Left cardiac atrium (tissue), 4 donors: ENCODE measurements around the gene MMP12. TPM values are rescaled to one million over a fixed set of nuclear protein-coding genes. Genes with fewer than 3 reads are reported as not detected.
"Not testable (repeated sequence)": the region's sequence is repeated elsewhere in the genome, so short reads cannot be mapped to it uniquely, and the experiment has no call there.

Experiments
- ATAC-seq, 2 donors: fragments of 200-7000 bp; cut with Tn5 transposase; one replicate each; pipeline ENCODE4 v1.9.1; 2020; ENCODE audit warnings: mild to moderate bottlenecking in 2 of 2, moderate library complexity in 2 of 2
- DNase-seq: peaks from one replicate; pipeline ENCODE4 v3.0.0-alpha.2; 2020
- intact Hi-C, 2 donors: fragments of 100-400 bp; cut with DNase I; formaldehyde crosslinking; loops; one replicate each; pipeline versions ENCODE4 v1.14.1 to v1.15.1; 2022 to 2023
- long read RNA-seq: library from polyadenylated mRNA; unstranded; transcript quantifications from one replicate; pipeline ENCODE4 v2.0.0, GENCODE V29; 2021
- total RNA-seq, 2 donors: library from RNA; stranded (reverse); fragmentation: NEBNext Ultra II Directional; extraction: Animal tissue kit (Norgen Biotek cat#: 25700); gene quantifications; one replicate each; pipeline ENCODE4 v1.2.1, GENCODE V29; 2021
- donor health status: DM: no; HTN: yes; CAD: no.
- donor health status: DM: no; HTN: yes; CAD: no; lungs with severe emphysema.
- donor health status: DM: yes; HTN: yes; CAD: no.
- donor health status: Dilated cardiomyopathy.

The MMP12 gene
- not detected for total RNA-seq
- long read RNA-seq: 0 reads

DNA sequence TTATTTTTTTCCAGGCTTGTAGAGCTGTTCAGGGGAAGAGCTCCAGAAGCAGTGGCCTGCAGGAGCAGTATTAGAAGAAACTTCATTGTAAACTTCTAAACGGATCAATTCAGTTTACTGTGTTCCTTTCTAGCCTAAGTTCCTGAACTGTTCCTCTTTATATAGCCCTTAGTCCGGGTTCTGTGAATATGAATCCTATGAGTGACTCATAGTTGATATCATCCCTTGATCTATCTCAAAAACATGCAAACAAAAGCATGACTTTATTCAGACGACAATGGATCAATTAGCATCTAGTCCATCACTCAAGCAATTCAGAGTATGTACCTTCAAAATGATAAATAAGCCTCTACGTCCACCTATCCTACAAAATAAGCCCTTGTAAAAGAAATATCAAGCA, at the start of gene MMP12:
MMP12 (minus strand) TSS at position 131 of the 400 bp plus-strand sequence; CDS start at position 86, 45 bp downstream.
- intact Hi-C loops: no loop called here
- DNase-seq: no peak

DNA sequence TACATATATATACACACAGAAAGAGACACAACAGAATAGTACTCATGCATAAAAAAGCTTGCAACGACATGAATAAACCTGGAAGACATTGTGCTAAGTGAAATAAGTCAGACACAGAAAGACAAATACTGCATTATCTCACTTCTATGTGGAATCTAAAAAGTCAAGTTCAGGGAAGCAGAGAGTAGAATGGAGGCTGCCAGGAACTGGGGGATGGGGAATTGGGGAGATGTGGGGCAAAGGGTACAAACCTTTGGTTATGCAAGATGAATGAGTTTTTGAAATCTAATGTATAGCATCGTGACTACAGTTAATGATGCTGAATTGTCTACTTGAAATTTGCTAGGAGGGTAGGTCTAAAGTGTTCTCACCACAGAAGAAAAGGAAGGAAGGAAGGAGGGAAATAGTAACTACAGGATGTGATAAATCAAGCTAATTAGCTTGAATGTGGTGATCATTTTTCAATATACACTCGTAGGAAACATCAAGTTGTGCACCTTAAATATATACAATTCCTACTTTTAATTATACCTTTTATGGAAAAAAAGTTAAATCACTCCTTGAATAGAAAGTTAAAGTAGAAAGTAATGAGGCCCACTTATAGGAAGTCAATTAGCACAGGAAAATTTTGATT, 46.9 kb upstream of the MMP12 start:
- intact Hi-C loops: no loop called here
- ATAC-seq (no peak), DNase-seq (no peak)

More for the DNA sequence above, at the start of gene MMP12:
- no peak for ATAC-seq

DNA sequence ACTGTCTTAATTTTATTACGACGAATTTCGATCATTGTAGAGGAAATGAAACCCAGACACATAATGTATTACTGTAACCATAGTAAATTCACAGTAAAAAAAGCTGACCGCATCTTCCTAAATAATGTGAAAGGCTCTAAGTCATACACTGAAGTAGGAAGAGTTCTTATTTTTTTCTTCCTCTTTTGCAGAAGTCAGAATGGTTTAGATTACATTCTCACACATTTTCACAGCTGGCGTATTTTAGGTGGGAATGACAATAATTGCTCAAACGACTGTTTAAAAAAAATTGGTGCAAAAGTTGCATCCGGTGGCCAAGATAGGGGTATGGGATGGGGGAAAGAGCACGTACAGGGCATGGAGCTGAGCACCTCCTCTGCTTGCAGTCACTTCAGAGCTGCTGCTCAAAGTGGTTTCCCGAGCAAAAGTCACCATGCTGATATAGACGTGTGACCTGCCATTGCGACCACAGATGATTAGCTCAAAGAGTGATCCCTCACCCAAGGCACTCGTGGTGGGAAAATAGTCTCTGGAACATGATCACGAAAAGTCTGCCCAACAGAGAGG, 45.4 kb upstream of the MMP12 start:
- ATAC-seq (peak; percentile 12 to 57), DNase-seq (no peak)
- intact Hi-C loops: no loop called here

DNA sequence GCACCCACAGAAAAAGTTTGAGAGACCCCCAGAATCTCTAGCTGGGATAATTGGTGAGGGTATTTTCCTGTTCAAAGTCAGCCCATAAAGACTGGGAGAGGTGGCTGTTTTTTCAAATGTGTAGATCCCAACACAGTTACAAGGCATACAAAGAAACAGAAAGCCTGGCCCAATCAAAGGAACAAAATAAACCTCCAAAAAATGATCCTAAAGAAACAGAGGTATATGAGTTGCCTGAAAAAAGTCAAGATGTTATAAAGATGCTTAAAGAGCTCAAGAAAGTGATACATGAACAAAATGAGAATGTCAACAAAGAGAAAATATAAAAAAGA, 40.2 kb upstream of the MMP12 start:
- ATAC-seq (no peak), DNase-seq (no peak)
- intact Hi-C loops: no loop called here

DNA sequence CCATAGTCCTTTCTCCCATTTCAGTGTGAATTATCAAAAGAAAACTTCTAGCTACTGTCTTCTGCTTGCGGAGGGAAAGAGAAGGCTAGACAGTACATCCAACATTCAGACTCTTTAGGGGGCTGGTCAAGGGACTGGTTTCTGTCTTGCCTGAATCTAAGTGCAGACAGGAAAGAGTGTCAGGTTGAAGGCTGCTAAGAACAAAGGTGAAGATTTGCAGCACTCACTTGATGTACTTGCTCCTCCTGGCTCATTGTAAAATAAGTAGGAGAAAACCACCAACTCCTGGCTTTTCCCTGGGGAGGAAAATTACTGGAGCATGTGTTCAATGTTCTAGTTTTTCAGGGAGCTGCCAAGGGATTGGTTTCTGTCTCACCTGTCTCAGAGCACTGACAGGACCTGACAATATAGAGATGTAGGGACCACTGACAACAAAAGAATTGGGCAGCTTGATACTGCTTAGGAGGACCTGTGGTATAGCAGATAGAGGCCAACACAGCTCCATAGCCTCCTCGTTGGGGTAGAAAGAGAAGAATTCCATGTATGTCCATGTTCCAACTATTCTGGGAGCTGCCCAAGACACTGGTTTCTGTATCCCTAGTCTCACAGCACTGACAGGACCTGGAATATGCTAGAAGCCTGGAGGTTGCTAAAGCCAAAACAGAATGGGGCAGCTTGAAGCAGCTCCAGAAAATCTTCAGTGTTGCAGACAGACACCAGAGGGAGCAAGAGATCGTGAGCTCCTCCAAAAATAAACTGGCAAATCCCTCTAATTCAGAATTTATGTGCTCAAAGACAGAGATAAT, 39.7 kb upstream of the MMP12 start:
- no peak for ATAC-seq
- DNase-seq: no peak
- intact Hi-C loops: no loop called here

DNA sequence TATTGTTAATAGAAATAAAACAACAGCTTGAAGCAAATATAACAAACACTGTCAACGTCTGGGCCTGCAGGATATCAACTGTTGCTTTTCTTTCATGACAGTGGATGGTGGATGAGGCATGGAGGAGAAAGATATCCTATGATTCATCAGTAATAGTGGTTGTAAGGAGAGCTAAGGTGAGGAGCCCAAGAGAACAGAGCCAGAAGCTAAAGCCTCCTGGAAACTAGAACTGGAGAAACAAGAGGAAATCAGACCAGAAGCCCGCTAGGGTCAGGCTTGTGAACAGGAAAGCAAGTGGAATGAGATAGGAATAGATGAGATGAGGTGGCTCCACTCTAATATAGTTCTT, 37.7 kb upstream of the MMP12 start:
- intact Hi-C loops: no loop called here
- ATAC-seq: no peak
- no peak for DNase-seq

DNA sequence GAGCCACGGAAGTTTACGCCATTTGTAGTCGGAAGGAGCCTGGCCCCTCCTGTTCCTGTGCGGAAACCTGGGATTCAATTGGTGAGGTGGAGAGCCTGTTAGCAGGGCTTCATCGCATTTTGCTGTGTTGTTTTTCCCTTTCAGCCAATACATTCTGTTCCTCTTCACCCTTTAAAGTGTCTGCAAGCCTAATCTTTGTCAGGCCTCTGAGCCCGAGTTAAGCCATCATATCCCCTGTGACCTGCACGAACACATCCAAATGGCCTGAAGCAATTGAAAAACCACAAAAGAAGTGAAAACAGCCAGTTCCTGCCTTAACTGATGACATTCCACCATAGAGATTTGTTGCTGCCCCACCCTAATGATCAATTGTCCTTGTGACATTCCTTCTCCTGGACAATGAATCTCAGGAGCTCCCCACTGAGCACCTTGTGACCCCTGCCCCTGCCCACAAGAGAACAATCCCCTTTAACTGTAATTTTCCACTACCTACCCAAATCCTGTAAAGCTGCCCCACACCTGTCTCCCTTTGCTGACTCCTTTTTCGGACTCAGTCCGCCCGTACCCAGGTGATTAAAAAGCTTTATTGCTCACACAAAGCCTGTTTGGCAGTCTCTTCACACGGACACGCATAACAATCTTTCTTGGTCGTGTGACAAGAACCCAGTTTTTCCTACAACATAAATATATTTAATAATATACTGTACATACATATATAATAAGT, 37.1 kb upstream of the MMP12 start:
- DNase-seq (no peak), ATAC-seq (no peak)
- intact Hi-C loops: no loop called here

DNA sequence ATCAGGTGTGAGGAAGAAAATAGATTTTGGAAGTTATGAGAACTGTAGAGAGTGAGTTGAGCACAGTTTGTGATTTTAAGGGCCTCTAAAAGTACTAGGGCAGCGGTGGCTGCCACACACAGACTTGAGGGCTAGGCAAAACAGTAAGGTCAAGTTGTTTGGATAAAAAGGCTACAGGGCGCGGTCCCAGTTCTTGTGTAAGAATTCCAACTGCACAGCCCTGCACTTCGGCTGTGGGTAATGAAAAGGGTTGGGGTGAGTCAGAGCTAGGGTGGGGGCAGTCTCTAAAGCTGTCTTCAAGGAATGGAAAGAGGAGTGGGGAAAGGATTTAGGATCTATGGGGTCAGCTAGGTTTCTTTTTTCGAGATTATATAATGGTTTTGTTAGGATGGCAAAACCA, 31.1 kb upstream of the MMP12 start:
- ATAC-seq, intact Hi-C loops, DNase-seq: not testable (repeated sequence)

DNA sequence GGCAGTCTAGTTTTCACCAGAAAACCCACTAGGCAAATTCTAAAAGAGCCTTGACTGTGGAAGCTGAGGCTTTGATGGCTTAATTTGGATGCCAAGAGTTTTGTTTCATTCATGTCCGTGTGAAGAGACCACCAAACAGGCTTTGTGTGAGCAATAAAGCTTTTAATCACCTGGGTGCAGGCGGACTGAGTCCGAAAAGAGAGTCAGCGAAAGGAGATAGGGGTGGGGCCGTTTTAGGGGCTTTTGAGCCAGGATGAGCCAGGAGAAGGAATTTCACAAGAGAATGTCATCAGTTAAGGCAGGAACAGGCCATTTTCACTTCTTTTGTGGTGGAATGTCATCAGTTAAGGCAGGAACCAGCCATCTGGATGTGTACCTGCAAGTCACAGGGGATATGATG, 29.1 kb upstream of the MMP12 start:
- DNase-seq, ATAC-seq, intact Hi-C loops: not testable (repeated sequence)

DNA sequence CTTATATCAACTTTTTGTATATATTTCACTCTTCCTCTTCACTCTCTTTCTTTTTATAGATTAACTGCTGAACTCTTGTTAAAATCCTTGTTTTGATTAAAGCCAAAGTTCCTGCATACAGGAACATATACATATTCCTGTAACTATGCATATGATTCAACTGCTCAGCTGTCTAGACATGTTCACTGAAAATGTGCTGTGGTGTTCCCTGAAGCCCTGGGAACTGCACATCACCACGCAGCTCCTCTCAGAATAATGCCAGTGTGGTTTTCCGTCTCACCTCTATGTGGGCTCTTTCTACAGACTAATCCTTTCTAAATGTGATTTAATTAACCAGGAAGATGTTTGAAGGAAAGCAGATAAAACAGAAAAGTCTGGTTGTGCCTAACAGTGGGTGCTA, 25.6 kb upstream of the MMP12 start:
- intact Hi-C loops: no loop called here
- ATAC-seq (no peak), DNase-seq (no peak)

DNA sequence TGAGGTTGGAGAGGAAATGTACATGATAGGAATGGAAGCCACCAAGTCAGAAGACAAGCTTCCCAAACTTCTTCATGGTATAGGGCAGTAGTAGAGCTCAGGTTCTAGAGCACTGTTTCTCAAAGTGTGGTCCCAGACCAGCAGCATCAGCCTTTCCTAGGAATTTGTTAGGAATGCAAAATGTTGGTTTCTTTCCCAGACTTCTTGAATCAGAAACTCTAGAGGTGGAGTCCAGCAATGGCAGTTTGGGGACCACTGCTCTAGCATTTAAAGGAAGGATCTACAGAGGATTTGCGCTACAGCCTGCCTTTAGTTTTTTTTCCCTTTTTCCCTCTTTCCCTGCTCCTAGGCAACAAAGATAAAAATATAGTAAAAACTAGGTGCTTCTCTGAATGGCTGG, 17.0 kb upstream of the MMP12 start:
- no peak for DNase-seq
- ATAC-seq: no peak
- intact Hi-C loops: no loop called here

DNA sequence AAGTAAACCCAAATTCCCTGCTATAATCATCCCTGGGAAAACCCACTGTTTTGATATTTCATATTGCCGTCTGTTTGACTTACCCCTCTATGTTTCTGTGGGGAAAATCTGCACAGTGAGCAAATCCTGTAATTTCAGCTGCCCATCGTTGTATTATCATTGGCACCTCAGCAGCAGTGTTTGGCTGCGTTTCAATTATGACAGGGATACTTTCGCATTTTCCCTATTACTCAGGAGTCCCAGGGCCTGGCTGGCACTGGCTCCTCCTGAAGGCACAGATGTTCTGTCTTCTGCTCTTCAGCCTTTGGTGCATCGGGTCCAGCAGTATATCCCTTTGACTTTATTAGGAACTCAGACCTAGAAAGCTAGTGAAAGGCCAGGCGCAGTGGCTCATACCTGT, 12.2 kb upstream of the MMP12 start:
- ATAC-seq (no peak), DNase-seq (no peak)
- intact Hi-C loops: no loop called here

DNA sequence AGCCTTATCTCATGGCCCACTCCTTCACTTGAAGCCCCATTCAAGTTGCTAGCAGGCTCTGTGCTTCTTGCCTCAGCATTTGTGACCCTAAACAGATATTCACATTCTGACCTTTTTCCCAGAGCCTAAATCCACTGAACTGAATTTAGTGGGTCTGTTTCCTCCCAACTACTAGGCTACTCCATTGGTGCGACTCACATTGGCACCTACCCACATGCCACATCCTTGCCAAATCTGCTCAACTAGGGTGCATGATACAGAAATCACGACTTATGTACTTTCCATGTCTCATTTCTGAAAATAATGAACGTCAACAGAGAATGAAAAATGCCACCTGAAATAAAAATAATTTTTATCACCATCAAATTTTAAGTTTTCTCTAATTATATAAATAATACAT, 8.4 kb upstream of the MMP12 start:
- no peak for DNase-seq
- ATAC-seq: no peak
- intact Hi-C loops: no loop called here

DNA sequence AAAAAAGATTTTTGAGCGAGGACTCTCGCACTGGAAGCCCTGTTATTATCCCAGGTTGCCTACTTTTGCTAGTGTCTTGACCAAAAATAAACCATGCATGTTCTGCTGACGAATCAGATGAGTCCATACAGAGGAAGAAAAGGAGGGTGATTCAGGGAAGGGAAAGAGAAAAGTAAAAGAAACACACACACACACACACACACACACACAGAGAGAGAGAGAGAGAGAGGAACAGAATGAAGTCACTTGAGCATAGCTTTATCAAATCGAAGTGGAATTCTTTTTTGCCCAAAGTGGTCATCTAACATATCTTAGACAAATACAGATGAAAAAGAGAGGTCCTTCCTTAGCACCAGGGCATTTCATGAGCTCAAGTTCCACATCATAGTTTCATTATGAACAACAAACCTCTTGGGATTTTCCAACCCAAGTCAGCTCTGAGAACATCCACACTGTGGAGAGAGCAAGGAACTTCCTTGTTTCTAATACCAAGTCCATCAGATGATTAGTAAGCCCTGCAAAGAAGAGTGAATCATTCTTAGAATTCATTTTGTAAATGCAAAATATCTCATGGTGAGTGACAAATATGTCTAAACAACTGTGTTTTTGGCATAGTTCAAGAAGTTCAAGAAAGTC, 7.7 kb upstream of the MMP12 start:
- DNase-seq: no peak
- peak in 1 of 2 donors; percentile 60 for ATAC-seq
- intact Hi-C loops: no loop called here

DNA sequence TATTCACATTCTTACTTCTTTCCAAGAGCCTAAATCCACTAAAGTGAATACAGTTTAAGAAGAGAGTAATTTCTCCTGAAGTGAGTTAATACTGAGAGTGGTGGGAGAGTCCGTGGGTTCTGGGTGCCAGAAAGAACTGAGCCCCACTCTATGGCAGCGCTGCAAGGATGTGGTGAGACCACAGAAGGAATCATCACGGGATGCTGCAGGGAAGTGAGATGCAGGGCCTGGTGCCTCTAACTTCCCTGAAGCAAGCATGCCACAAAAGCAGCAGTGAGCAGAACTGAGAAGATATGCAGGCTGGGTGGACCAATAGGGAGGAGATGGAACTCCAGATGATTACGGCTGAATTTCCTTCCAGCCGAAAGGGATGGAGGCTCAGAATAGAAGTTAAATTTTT, 5.0 kb upstream of the MMP12 start:
- ATAC-seq (peak in 1 of 2 donors; percentile 23), DNase-seq (no peak)
- intact Hi-C loops: no loop called here

DNA sequence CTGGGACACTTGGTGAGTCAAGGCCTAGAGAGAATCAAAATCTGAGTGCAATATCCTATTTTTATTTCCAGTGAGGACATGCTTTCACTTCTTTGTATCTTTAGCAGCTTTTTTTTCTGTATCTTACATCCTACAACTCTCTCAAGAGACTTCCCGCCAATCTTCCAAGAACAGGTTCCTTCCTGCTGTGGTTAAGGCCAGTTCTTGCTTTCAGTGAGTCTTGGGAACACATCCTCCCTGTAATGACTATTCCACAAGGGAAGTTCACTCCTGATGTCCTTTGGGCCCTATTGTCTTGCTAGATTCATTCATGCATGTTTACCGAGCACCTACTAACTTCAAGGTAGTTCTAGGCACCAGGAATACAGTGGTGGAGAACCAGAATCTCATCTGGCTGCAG, 3.8 kb upstream of the MMP12 start:
- DNase-seq: no peak
- intact Hi-C loops: no loop called here
- no peak for ATAC-seq

DNA sequence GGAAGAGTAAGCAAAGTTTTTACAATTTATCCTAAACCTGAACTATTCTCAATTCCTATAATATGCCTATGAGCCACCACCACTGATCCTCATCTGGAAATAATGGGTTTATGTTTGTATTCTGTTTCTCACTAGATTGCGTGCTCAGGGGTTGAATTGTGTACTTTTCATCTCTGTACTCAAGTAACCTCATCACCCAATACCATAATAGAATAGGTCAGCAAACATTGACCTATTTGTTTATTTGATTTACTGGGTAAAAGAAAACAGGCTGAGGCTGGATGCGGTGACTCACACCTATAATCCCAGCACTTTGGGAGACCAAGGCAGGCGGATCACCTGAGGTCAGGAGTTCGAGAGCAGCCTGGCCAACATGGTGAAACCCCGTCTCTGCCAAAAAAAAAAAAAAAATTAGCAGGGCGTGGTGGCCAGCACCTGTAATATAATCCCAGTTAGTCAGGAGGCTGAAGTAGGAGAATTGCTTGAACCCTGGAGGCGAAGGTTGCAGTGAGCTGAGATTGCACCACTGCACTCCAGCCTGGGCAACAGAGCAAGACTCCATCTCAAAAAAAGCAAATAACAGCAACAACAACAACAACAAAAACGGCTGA, 5.3 kb downstream of the MMP12 start:
- intact Hi-C loops, DNase-seq, ATAC-seq: not testable (repeated sequence)

DNA sequence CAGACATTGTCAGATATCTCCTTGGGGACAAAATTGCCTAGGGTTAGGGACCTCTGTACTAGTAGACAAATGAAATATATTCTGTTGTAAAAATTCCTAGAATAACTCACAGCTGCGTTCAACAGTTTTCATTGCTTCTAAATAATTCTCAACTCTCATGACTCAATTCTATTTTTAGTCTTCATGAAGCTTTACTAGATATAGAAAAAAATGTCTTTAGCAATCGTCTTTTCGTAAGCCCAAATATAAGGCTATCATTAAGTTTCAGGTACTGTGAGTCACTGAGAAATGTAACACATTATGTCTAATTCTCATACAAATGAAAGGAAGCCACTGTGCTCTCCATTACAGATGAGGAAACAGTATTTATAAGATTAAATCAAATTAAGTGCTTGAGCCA, 6.4 kb downstream of the MMP12 start:
- intact Hi-C loops: no loop called here
- no peak for ATAC-seq
- no peak for DNase-seq

DNA sequence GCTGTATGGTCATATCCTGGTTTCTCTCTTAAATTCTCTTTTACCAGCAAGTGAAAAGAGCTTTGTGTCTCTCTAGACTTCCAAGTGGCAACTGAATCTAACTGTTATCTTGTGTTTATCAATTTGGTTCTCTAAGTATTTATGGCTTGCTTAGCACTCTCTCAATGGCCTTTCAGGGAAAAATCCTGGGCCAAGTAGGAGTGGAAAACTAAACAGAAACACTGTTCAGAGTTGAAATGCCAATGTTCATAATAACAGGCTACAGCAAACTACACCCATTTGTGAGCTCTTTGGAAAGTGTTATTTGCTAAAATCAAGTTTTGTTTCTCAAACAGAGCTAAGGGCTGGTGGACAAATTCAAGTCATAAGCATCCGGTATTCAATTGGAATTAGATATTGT, 10.1 kb downstream of the MMP12 start:
- intact Hi-C loops: no loop called here
- ATAC-seq: no peak
- DNase-seq: no peak
